ENCODE measurements around the gene CCDC116.

DNA sequence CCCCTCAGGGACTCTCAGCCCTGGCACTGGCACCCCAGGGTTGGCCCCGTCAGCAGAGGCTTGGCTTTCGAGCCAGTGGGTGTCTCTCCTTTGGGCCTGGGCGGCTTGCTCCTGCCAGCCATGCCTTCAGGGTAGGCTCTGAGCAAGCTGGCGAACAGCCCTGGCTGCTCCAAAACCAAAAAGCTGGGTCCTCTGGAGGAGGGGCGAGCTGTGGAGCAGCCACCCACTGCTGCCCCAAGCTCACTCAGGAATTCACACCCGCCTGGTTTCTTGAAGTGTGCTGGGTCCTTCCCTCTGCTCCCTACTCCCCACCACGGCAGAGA, 9.0 kb upstream of the CCDC116 start:
- no peak for TF ChIP-seq CTCF (conservative IDR thresholded peaks at IDR 0.05)
- TF ChIP-seq ZFX (IDR thresholded peaks at IDR 0.05) = no peak
